OCI-LY7 (cell line): Measurements from ENCODE around the gene DIP2C. TPM values are rescaled to one million over a fixed set of nuclear protein-coding genes. Genes with fewer than 3 reads are reported as not detected.

Experiments used
- BruUV-seq: library from RNA; stranded (reverse); fragments of 400-500 nt; replicated peaks from 2 replicates; lab custom pipeline; 2021; lab: Mats Ljungman, UMichigan
- CTCF ChIA-PET: fragments of 300-600 bp; sonication (Branson Sonifier 250); formaldehyde crosslinking; loops from one replicate; lab custom pipeline; 2022; ENCODE audit warnings: antibody characterized with exemption; ENCODE audit not compliant: unreplicated experiment; lab: Charles Lee
- POLR2A ChIA-PET: fragments of 300-600 bp; sonication (Branson Sonifier 250); formaldehyde crosslinking; loops from one replicate; lab custom pipeline; 2022; ENCODE audit warnings: antibody characterized with exemption; lab: Charles Lee
- DNase-seq: peaks from one replicate; pipeline ENCODE4 v3.0.0-alpha.2; 2015; ENCODE audit warnings: low spot score
- H2AFZ ChIP-seq: fragments of 200-600 bp; sonication (generic), shearing (Covaris generic); 2 replicates; pipeline ENCODE4 v1.6.1; 2014; ENCODE audit warnings: mild to moderate bottlenecking, antibody characterized with exemption, low read length, moderate library complexity
- H3K27ac ChIP-seq: fragments of 200-600 bp; sonication (generic); 2 replicates; pipeline ENCODE4 v1.5.1; 2014; ENCODE audit warnings: mixed run types, low read depth, mild to moderate bottlenecking, moderate library complexity, low read length, inconsistent platforms; ENCODE audit not compliant: poor library complexity, severe bottlenecking
- H3K36me3 ChIP-seq: fragments of 200-600 bp; sonication (generic); 2 replicates; pipeline ENCODE4 v1.6.1; 2014; ENCODE audit warnings: mild to moderate bottlenecking, antibody characterized with exemption, low read length, moderate library complexity, mixed read lengths; ENCODE audit not compliant: insufficient read depth
- H3K4me1 ChIP-seq: fragments of 200-600 bp; sonication (generic); 2 replicates; pipeline ENCODE4 v1.5.1; 2014; ENCODE audit warnings: mild to moderate bottlenecking, low read length; ENCODE audit not compliant: insufficient read depth, poor library complexity, severe bottlenecking
- H3K4me2 ChIP-seq: fragments of 200-600 bp; sonication (generic); 2 replicates; pipeline ENCODE4 v1.6.1; 2014; ENCODE audit warnings: mild to moderate bottlenecking, low read length
- H3K4me3 ChIP-seq: fragments of 200-600 bp; sonication (generic); 2 replicates; pipeline ENCODE4 v1.5.1; 2014; ENCODE audit warnings: mild to moderate bottlenecking, low read depth, low read length; ENCODE audit not compliant: poor library complexity, severe bottlenecking
- H3K79me2 ChIP-seq: fragments of 200-600 bp; sonication (generic); 2 replicates; pipeline ENCODE4 v1.6.1; 2016; ENCODE audit warnings: low read depth, mild to moderate bottlenecking, low read length, moderate library complexity, mixed read lengths; ENCODE audit not compliant: insufficient read depth
- H3K9me2 ChIP-seq: fragments of 200-600 bp; sonication (generic); 2 replicates; pipeline ENCODE4 v1.6.1; 2016; ENCODE audit warnings: mild to moderate bottlenecking, low read length, mixed read lengths; ENCODE audit not compliant: insufficient read depth
- H3K9me3 ChIP-seq: fragments of 200-600 bp; sonication (generic); 2 replicates; pipeline ENCODE4 v1.6.1; 2014; ENCODE audit warnings: mild to moderate bottlenecking, mixed run types, low read length, mixed read lengths
- H4K20me1 ChIP-seq: fragments of 200-600 bp; sonication (generic); 2 replicates; pipeline ENCODE4 v1.6.1; 2014; ENCODE audit warnings: mild to moderate bottlenecking, antibody characterized with exemption, low read length, moderate library complexity, mixed read lengths; ENCODE audit not compliant: insufficient read depth
- EZH2phosphoT487 ChIP-seq: fragments of 200-600 bp; sonication (generic); IDR thresholded peaks from 2 replicates; pipeline ENCODE4 v1.6.1; 2018; ENCODE audit warnings: low read depth, borderline replicate concordance, mild to moderate bottlenecking, mixed run types, antibody characterized with exemption, low read length, moderate library complexity, mixed read lengths
- intact Hi-C: fragments of 100-400 bp; cut with micrococcal nuclease; formaldehyde crosslinking; loops from one replicate; pipeline ENCODE4 v1.10.0; 2022; ENCODE audit not compliant: unreplicated experiment
- total RNA-seq, 2 experiments: library from RNA; depleted of rRNA in 1 of 2; stranded (reverse); fragments of >200 nt in 1 of 2; shearing (Covaris generic) in 1 of 2; gene quantifications; 2 replicates each; pipeline ENCODE4 v1.2.3, GENCODE V29; 2014 to 2022
- TF ChIP-seq, protein P1 (sequence below): fragments of 200-600 bp; sonication (generic); conservative IDR thresholded peaks from 2 replicates; pipeline ENCODE4 v1.5.1; 2014; ENCODE audit warnings: mild to moderate bottlenecking, antibody characterized with exemption, low read length, moderate library complexity, mixed read lengths

DIP2C gene
- total RNA-seq, 2 experiments from 2014 or later = 10.9 to 29.5 TPM

DNA sequence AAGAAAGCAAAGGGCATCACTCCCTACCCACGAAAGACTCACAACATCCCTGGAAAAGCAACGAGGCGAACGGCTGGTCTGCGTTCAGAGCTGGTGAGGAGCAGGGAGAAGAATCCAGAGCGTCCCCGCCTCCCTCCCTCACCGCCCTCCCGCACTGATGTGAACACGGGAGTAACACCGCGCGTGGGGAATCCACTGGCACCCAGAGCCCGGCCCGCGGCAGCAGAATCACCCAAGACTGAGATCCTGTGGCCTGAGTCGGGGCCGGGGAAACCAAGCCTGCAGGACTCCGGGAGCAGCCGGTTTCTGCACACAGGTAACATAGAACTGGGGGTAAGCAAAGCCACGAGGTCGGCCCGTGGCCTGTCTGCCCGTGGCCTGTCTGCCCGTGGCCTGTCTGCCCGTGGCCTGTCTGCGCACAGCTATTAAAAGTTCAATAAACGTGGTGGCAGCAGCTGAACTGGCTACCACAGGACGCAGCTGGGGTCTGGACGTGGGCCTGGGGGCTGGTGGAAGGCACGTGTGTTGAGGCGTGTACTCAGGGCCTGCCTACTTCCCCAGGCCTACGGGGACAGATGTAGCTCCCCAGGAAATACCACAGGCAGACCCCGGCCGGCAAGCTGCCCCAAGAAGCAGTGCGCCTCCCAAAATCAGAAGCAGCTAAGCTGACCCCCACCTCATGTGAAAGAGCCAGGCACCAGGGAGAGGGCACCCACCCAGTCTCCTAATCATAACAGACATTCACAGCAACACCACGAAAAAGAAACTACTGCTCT lies 23.0 kb downstream of the DIP2C start:
- Histone ChIP-seq H4K20me1 (no peaks in the 10 kb centered on the region), H3K36me3 (no peaks in the 10 kb centered on the region), H3K4me1 (no peaks in the 10 kb centered on the region), H3K4me3 (no peak overlapping the region), H3K79me2 (no peaks in the 10 kb centered on the region), H2AFZ (no peak overlapping the region), H3K9me2 (no peaks in the 10 kb centered on the region), H3K4me2 (no peak overlapping the region), H3K9me3 (peaks cover 16% of the 10 kb centered on the region), H3K27ac (no peak overlapping the region)
- intact Hi-C loops = no loop called here
- POLR2A ChIA-PET = no interaction called here
- BruUV-seq = no TSS peak
- no peak for TF ChIP-seq EZH2phosphoT487
- TF ChIP-seq, protein P1, sequence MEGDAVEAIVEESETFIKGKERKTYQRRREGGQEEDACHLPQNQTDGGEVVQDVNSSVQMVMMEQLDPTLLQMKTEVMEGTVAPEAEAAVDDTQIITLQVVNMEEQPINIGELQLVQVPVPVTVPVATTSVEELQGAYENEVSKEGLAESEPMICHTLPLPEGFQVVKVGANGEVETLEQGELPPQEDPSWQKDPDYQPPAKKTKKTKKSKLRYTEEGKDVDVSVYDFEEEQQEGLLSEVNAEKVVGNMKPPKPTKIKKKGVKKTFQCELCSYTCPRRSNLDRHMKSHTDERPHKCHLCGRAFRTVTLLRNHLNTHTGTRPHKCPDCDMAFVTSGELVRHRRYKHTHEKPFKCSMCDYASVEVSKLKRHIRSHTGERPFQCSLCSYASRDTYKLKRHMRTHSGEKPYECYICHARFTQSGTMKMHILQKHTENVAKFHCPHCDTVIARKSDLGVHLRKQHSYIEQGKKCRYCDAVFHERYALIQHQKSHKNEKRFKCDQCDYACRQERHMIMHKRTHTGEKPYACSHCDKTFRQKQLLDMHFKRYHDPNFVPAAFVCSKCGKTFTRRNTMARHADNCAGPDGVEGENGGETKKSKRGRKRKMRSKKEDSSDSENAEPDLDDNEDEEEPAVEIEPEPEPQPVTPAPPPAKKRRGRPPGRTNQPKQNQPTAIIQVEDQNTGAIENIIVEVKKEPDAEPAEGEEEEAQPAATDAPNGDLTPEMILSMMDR = no peak
- no peak for DNase-seq
- CTCF ChIA-PET = no interaction called here

DNA sequence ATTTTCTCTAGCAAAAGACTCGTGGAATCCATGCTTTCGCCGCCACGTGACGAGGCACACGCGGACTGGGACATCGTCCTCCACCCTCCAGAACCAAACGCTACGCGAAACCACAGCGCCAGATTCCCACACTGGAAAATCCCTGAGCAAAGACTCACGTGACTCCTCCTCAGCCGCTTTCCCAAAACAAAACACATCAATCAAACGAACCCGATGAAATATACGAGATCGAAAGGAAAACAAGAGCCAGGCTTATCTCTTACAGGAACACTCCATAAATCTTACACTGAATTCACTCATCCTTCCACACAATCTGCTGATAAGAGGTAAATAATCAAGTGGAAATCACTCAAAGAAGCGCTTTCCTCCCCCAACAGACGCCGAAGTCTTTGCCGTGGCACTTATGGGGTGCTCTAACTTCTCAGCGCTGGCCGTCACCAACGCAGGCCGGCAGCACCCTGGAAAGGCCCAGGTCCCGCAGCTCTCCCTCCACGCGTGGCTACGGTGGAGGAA lies 23.8 kb downstream of the DIP2C start:
- Histone ChIP-seq H3K36me3 (no peaks in the 10 kb centered on the region), H3K27ac (no peak overlapping the region), H3K9me3 (peaks cover 16% of the 10 kb centered on the region), H3K9me2 (no peaks in the 10 kb centered on the region), H3K4me2 (no peak overlapping the region), H4K20me1 (no peaks in the 10 kb centered on the region), H3K4me3 (no peak overlapping the region), H3K79me2 (no peaks in the 10 kb centered on the region), H3K4me1 (no peaks in the 10 kb centered on the region), H2AFZ (no peak overlapping the region)
- TF ChIP-seq, protein P1 = no peak
- TF ChIP-seq EZH2phosphoT487 = no peak
- ChIA-PET POLR2A (no interaction called here), CTCF (no interaction called here)
- BruUV-seq = no TSS peak
- no peak for DNase-seq
- intact Hi-C loops = no loop called here

DNA sequence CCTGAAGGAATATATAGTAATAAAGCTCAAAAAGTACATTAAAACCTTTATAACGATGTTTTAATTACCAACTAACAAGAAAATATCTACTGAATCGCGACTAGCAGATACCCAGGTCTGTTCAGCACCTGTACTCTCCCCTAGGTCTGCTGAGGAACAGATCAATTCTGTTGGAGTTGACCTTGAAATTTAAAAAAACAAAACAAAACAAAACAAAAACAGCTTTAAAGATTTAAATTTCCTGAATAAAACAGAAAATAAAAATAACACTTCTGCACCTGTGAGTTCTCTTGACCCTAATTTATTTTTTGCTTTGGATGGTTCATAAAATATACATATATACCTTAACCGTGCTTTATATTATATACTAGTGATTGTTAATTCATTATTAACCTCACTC lies 24.6 kb downstream of the DIP2C start:
- peaks cover 3% of the 10 kb centered on the region for H3K4me1 ChIP-seq
- no peaks in the 10 kb centered on the region for H3K9me2 ChIP-seq
- H3K4me3 ChIP-seq = no peak overlapping the region
- no peak overlapping the region for H2AFZ ChIP-seq
- no peaks in the 10 kb centered on the region for H3K36me3 ChIP-seq
- H3K9me3 ChIP-seq = peaks cover 12% of the 10 kb centered on the region
- H3K4me2 ChIP-seq = no peak overlapping the region
- intact Hi-C loops = no loop called here
- H3K79me2 ChIP-seq = no peaks in the 10 kb centered on the region
- no peaks in the 10 kb centered on the region for H4K20me1 ChIP-seq
- DNase-seq = no peak
- no TSS peak for BruUV-seq
- no peak overlapping the region for H3K27ac ChIP-seq
- TF ChIP-seq EZH2phosphoT487 = no peak
- TF ChIP-seq, protein P1 = no peak
- ChIA-PET CTCF (interaction anchor here (0.5 kb wide), 1 partner anchor 79 kb away, joined by 12 read pairs; no protein-coding TSS in a partner anchor), POLR2A (no interaction called here)
